GM04504 (cell line): ENCODE data around the gene TK2.
"Not testable (repeated sequence)": the region's sequence is repeated elsewhere in the genome, so short reads cannot be mapped to it uniquely, and the experiment has no call there.

Source experiments
- DNase-seq: peaks from one replicate; pipeline ENCODE4 v3.0.0-alpha.2; 2012; ENCODE audit warnings: low read depth

The TK2 gene

GRCh38 chr16:66468321-66468965 lies 81.5 kb downstream of the TK2 start:
- DNase-seq = no peak

- DNase-seq = no peak
These were observed 82.3 kb downstream of the TK2 start for GRCh38 chr16:66467611-66468010.

GRCh38 chr16:66466636-66467035 lies 83.3 kb downstream of the TK2 start:
- DNase-seq = not testable (repeated sequence)

- DNase-seq = not testable (repeated sequence)
These were observed 84.0 kb downstream of the TK2 start for GRCh38 chr16:66465946-66466345.

- no peak for DNase-seq
These were observed 87.0 kb downstream of the TK2 start for GRCh38 chr16:66462912-66463311.

GRCh38 chr16:66460703-66461102 lies 89.2 kb downstream of the TK2 start:
- DNase-seq = no peak

GRCh38 chr16:66459878-66460277 lies 90.0 kb downstream of the TK2 start:
- DNase-seq = no peak

- no peak for DNase-seq
These were observed 91.1 kb downstream of the TK2 start for GRCh38 chr16:66458853-66459252.

- DNase-seq = no peak
These were observed 91.6 kb downstream of the TK2 start for GRCh38 chr16:66458292-66458691.
